Rectal smooth muscle tissue (tissue), 1 donor: ENCODE measurements around the gene FBXL2.
"Not testable (repeated sequence)": the region's sequence is repeated elsewhere in the genome, so short reads cannot be mapped to it uniquely, and the experiment has no call there.

Experiments
- H3K27ac ChIP-seq: one replicate; pipeline ENCODE4 v1.7.0; 2013; ENCODE audit warnings: low read depth, low read length, inconsistent platforms
- H3K27me3 ChIP-seq: one replicate; pipeline ENCODE4 v1.7.0; 2013; ENCODE audit warnings: low read length; ENCODE audit not compliant: control insufficient read depth, insufficient read depth
- H3K36me3 ChIP-seq: one replicate; pipeline ENCODE4 v1.7.0; 2013; ENCODE audit warnings: low read length; ENCODE audit not compliant: control insufficient read depth, insufficient read depth
- H3K4me1 ChIP-seq: one replicate; pipeline ENCODE4 v1.7.0; 2013; ENCODE audit warnings: low read length; ENCODE audit not compliant: control insufficient read depth, insufficient read depth
- H3K4me3 ChIP-seq: one replicate; pipeline ENCODE4 v1.7.0; 2013; ENCODE audit warnings: low read length
- H3K9ac ChIP-seq: one replicate; pipeline ENCODE4 v1.7.0; 2013; ENCODE audit warnings: low read length

The FBXL2 gene

GRCh38 chr3:33322412-33322811 is 45.2 kb downstream of the FBXL2 start:
- Histone ChIP-seq H3K27ac (no peak overlapping the region), H3K36me3 (no peaks in the 10 kb centered on the region), H3K27me3 (no peaks in the 10 kb centered on the region), H3K9ac (no peak overlapping the region), H3K4me3 (no peak overlapping the region), H3K4me1 (no peaks in the 10 kb centered on the region)

- Histone ChIP-seq H3K9ac (no peak overlapping the region), H3K36me3 (no peaks in the 10 kb centered on the region), H3K4me1 (no peaks in the 10 kb centered on the region), H3K27ac (no peak overlapping the region), H3K4me3 (no peak overlapping the region), H3K27me3 (no peaks in the 10 kb centered on the region)
Measured at GRCh38 chr3:33331414-33331813, 54.2 kb downstream of the FBXL2 start.

GRCh38 chr3:33334364-33334763 is 57.1 kb downstream of the FBXL2 start:
- Histone ChIP-seq H3K36me3 (no peaks in the 10 kb centered on the region), H3K9ac (no peak overlapping the region), H3K4me1 (no peaks in the 10 kb centered on the region), H3K4me3 (no peak overlapping the region), H3K27me3 (no peaks in the 10 kb centered on the region), H3K27ac (no peak overlapping the region)

- H3K4me3 ChIP-seq, H3K36me3 ChIP-seq, H3K27me3 ChIP-seq, H3K9ac ChIP-seq, H3K4me1 ChIP-seq, H3K27ac ChIP-seq: not testable (repeated sequence)
Measured at GRCh38 chr3:33338936-33339465, 61.8 kb downstream of the FBXL2 start.

GRCh38 chr3:33339758-33340157 is 62.5 kb downstream of the FBXL2 start:
- no peak overlapping the region for H3K9ac ChIP-seq
- no peaks in the 10 kb centered on the region for H3K4me1 ChIP-seq
- no peaks in the 10 kb centered on the region for H3K27me3 ChIP-seq
- H3K4me3 ChIP-seq, result no peak overlapping the region
- no peak overlapping the region for H3K27ac ChIP-seq
- no peaks in the 10 kb centered on the region for H3K36me3 ChIP-seq

- Histone ChIP-seq H3K27ac (no peak overlapping the region), H3K4me3 (no peak overlapping the region), H3K9ac (no peak overlapping the region), H3K36me3 (no peaks in the 10 kb centered on the region), H3K27me3 (no peaks in the 10 kb centered on the region), H3K4me1 (no peaks in the 10 kb centered on the region)
Measured at GRCh38 chr3:33355611-33356010, 78.4 kb downstream of the FBXL2 start.

GRCh38 chr3:33358172-33358781 is 81.0 kb downstream of the FBXL2 start:
- Histone ChIP-seq H3K27ac (no peak overlapping the region), H3K4me3 (no peak overlapping the region), H3K27me3 (no peaks in the 10 kb centered on the region), H3K36me3 (no peaks in the 10 kb centered on the region), H3K4me1 (no peaks in the 10 kb centered on the region), H3K9ac (no peak overlapping the region)

GRCh38 chr3:33360136-33360825 is 83.0 kb downstream of the FBXL2 start:
- no peak overlapping the region for H3K4me3 ChIP-seq
- H3K4me1 ChIP-seq, result no peaks in the 10 kb centered on the region
- no peaks in the 10 kb centered on the region for H3K36me3 ChIP-seq
- H3K27me3 ChIP-seq, result no peaks in the 10 kb centered on the region
- H3K27ac ChIP-seq, result no peak overlapping the region
- no peak overlapping the region for H3K9ac ChIP-seq

- H3K4me3 ChIP-seq, result no peak overlapping the region
- no peak overlapping the region for H3K27ac ChIP-seq
- H3K36me3 ChIP-seq, result no peaks in the 10 kb centered on the region
- no peaks in the 10 kb centered on the region for H3K27me3 ChIP-seq
- no peak overlapping the region for H3K9ac ChIP-seq
- H3K4me1 ChIP-seq, result no peaks in the 10 kb centered on the region
Measured at GRCh38 chr3:33363113-33363800, 86.0 kb downstream of the FBXL2 start.

- Histone ChIP-seq H3K4me3 (no peak overlapping the region), H3K27me3 (no peaks in the 10 kb centered on the region), H3K27ac (no peak overlapping the region), H3K36me3 (no peaks in the 10 kb centered on the region), H3K4me1 (no peaks in the 10 kb centered on the region), H3K9ac (no peak overlapping the region)
Measured at GRCh38 chr3:33364060-33364459, 86.8 kb downstream of the FBXL2 start.

GRCh38 chr3:33364531-33365128 is 87.4 kb downstream of the FBXL2 start:
- H3K9ac ChIP-seq, result no peak overlapping the region
- no peaks in the 10 kb centered on the region for H3K4me1 ChIP-seq
- H3K27me3 ChIP-seq, result no peaks in the 10 kb centered on the region
- no peak overlapping the region for H3K4me3 ChIP-seq
- no peak overlapping the region for H3K27ac ChIP-seq
- H3K36me3 ChIP-seq, result no peaks in the 10 kb centered on the region

- Histone ChIP-seq H3K36me3 (no peaks in the 10 kb centered on the region), H3K4me3 (peak overlapping the region; percentile 6), H3K27ac (no peak overlapping the region), H3K4me1 (no peaks in the 10 kb centered on the region), H3K9ac (no peak overlapping the region), H3K27me3 (no peaks in the 10 kb centered on the region)
Measured at GRCh38 chr3:33372218-33373081, 95.2 kb downstream of the FBXL2 start.
